ENCODE data around the gene BAIAP2L2.

Gene BAIAP2L2

GRCh38 chr22:38142606-38143005 is 32.1 kb upstream of the BAIAP2L2 start:
- TF ChIP-seq REST (IDR thresholded peaks at IDR 0.05; ENCODE audit: low read depth) (no peak), YY1 (IDR thresholded peaks at IDR 0.05; ENCODE audit: low read depth) (no peak), USF1 (IDR thresholded peaks at IDR 0.05) (no peak), EP300 (IDR thresholded peaks at IDR 0.05; ENCODE audit: borderline replicate concordance) (no peak), MAX (IDR thresholded peaks at IDR 0.05) (no peak), TCF12 (IDR thresholded peaks at IDR 0.05; ENCODE audit: low read depth) (no peak), CEBPB (IDR thresholded peaks at IDR 0.05) (no peak), TEAD4 (IDR thresholded peaks at IDR 0.05) (no peak), RAD21 (IDR thresholded peaks at IDR 0.05; ENCODE audit: low read depth) (no peak), ZBTB7A (IDR thresholded peaks at IDR 0.05; ENCODE audit: low read depth) (no peak), FOXM1 (IDR thresholded peaks at IDR 0.05; ENCODE audit: borderline replicate concordance, low read depth) (no peak), CREB1 (IDR thresholded peaks at IDR 0.05; ENCODE audit: low read depth) (no peak), EGR1 (IDR thresholded peaks at IDR 0.05) (no peak)

- no peak for TF ChIP-seq REST (IDR thresholded peaks at IDR 0.05; ENCODE audit: low read depth)
- no peak for TF ChIP-seq TAF1 (IDR thresholded peaks at IDR 0.05; ENCODE audit: low read depth)
- no peak for TF ChIP-seq CREB1 (IDR thresholded peaks at IDR 0.05; ENCODE audit: low read depth)
- no peak for TF ChIP-seq EP300 (IDR thresholded peaks at IDR 0.05; ENCODE audit: borderline replicate concordance)
- no peak for TF ChIP-seq USF1 (IDR thresholded peaks at IDR 0.05)
- no peak for TF ChIP-seq EGR1 (IDR thresholded peaks at IDR 0.05)
- TF ChIP-seq FOXM1 (IDR thresholded peaks at IDR 0.05; ENCODE audit: borderline replicate concordance, low read depth), result no peak
- no peak for TF ChIP-seq CEBPB (IDR thresholded peaks at IDR 0.05)
- TF ChIP-seq YY1 (IDR thresholded peaks at IDR 0.05; ENCODE audit: low read depth), result no peak
- no peak for TF ChIP-seq RAD21 (IDR thresholded peaks at IDR 0.05; ENCODE audit: low read depth)
- no peak for TF ChIP-seq MAX (IDR thresholded peaks at IDR 0.05)
- no peak for TF ChIP-seq TEAD4 (IDR thresholded peaks at IDR 0.05)
- TF ChIP-seq ZBTB7A (IDR thresholded peaks at IDR 0.05; ENCODE audit: low read depth), result no peak
- no peak for TF ChIP-seq NFIC (IDR thresholded peaks at IDR 0.05)
- TF ChIP-seq TCF12 (IDR thresholded peaks at IDR 0.05; ENCODE audit: low read depth), result no peak
Measured at GRCh38 chr22:38141217-38141973, 30.9 kb upstream of the BAIAP2L2 start.

GRCh38 chr22:38139901-38140300 is 29.4 kb upstream of the BAIAP2L2 start:
- TF ChIP-seq FOXM1 (IDR thresholded peaks at IDR 0.05; ENCODE audit: borderline replicate concordance, low read depth) (no peak), TCF12 (IDR thresholded peaks at IDR 0.05; ENCODE audit: low read depth) (no peak), CEBPB (IDR thresholded peaks at IDR 0.05) (no peak), MAX (IDR thresholded peaks at IDR 0.05) (no peak), EP300 (IDR thresholded peaks at IDR 0.05; ENCODE audit: borderline replicate concordance) (no peak), TAF1 (IDR thresholded peaks at IDR 0.05; ENCODE audit: low read depth) (no peak), TEAD4 (IDR thresholded peaks at IDR 0.05) (no peak)

- TF ChIP-seq REST (IDR thresholded peaks at IDR 0.05; ENCODE audit: low read depth) (no peak), CEBPB (IDR thresholded peaks at IDR 0.05) (no peak), TEAD4 (IDR thresholded peaks at IDR 0.05) (no peak), USF1 (IDR thresholded peaks at IDR 0.05) (no peak), RAD21 (IDR thresholded peaks at IDR 0.05; ENCODE audit: low read depth) (no peak), EP300 (IDR thresholded peaks at IDR 0.05; ENCODE audit: borderline replicate concordance) (no peak), ZBTB7A (IDR thresholded peaks at IDR 0.05; ENCODE audit: low read depth) (no peak), MAX (IDR thresholded peaks at IDR 0.05) (no peak), TAF1 (IDR thresholded peaks at IDR 0.05; ENCODE audit: low read depth) (no peak), EGR1 (IDR thresholded peaks at IDR 0.05) (no peak), NFIC (IDR thresholded peaks at IDR 0.05) (no peak), CREB1 (IDR thresholded peaks at IDR 0.05; ENCODE audit: low read depth) (no peak), FOXM1 (IDR thresholded peaks at IDR 0.05; ENCODE audit: borderline replicate concordance, low read depth) (no peak), YY1 (IDR thresholded peaks at IDR 0.05; ENCODE audit: low read depth) (no peak), TCF12 (IDR thresholded peaks at IDR 0.05; ENCODE audit: low read depth) (no peak)
Measured at GRCh38 chr22:38138961-38139360, 28.5 kb upstream of the BAIAP2L2 start.

All from Ishikawa (cell line).